ENCODE measurements around the gene GALR2.

DNA sequence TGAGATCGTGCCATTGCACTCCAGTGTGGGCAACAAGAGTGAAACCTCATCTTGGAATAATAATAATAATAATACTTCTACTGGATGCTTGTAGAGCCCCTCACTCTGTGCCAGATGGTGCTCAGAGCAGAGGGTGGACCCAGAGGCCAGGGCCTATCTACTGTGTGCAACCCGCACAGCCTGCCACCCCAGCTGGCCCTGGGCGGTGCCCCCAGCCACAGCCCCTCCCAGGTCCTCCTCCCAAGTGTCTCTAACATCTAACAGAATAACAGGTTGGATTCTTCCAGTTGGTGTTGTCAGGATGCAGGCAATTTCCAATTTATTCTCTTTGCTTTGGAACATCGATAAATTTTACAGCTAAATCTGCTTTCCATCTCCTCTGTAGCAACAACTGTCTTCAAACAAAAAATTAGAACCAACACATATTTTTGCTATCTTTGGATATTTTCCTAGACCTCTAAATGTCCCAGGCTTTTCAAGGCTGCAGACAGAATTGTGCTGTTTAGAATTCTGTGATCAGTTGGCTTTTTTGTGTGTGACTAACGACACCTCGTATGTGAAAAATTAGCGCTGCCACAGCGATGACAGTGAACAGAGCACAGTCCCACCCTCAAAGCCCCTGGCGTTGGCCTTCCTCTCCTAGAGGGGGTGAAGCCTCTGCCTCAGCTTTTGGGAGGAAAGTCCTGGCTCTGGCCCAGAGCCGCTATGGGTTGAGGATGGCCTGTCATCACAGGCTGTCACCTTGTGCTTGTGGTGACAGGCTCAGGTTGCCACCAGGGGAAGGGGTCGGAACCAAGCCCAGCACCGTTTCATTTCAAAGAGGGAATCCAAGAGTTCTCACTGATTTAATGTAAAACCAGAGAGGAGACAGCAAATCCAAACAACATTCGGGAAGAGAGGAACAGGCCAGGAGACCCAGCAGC lies 39.9 kb upstream of the GALR2 start:
- TF ChIP-seq, protein P1, sequence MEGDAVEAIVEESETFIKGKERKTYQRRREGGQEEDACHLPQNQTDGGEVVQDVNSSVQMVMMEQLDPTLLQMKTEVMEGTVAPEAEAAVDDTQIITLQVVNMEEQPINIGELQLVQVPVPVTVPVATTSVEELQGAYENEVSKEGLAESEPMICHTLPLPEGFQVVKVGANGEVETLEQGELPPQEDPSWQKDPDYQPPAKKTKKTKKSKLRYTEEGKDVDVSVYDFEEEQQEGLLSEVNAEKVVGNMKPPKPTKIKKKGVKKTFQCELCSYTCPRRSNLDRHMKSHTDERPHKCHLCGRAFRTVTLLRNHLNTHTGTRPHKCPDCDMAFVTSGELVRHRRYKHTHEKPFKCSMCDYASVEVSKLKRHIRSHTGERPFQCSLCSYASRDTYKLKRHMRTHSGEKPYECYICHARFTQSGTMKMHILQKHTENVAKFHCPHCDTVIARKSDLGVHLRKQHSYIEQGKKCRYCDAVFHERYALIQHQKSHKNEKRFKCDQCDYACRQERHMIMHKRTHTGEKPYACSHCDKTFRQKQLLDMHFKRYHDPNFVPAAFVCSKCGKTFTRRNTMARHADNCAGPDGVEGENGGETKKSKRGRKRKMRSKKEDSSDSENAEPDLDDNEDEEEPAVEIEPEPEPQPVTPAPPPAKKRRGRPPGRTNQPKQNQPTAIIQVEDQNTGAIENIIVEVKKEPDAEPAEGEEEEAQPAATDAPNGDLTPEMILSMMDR (IDR thresholded peaks at IDR 0.05; ENCODE audit: low read length), result no peak
- no peak for TF ChIP-seq EZH2 (IDR thresholded peaks at IDR 0.05; ENCODE audit: borderline replicate concordance, low read length)
